Parathyroid adenoma (tissue), 2 donors: ENCODE data around the gene TPRG1L.

Source experiments
- H2AFZ ChIP-seq: fragments of 300-600 bp; sonication (generic); one replicate; pipeline ENCODE4 v1.7.0; 2017; ENCODE audit warnings: antibody characterized with exemption, mild to moderate bottlenecking
- H3K27ac ChIP-seq: fragments of 300-600 bp; sonication (generic); one replicate; pipeline ENCODE4 v1.7.0; 2017
- H3K27me3 ChIP-seq: fragments of 300-600 bp; sonication (generic); one replicate; pipeline ENCODE4 v1.7.0; 2017; ENCODE audit warnings: low read length; ENCODE audit not compliant: control insufficient read depth, insufficient read depth
- H3K36me3 ChIP-seq: fragments of 300-600 bp; sonication (generic); one replicate; pipeline ENCODE4 v1.7.0; 2017; ENCODE audit warnings: low read length; ENCODE audit not compliant: control insufficient read depth, insufficient read depth
- H3K4me1 ChIP-seq: fragments of 300-600 bp; sonication (generic); one replicate; pipeline ENCODE4 v1.7.0; 2017; ENCODE audit warnings: control low read depth
- H3K4me2 ChIP-seq: fragments of 300-600 bp; sonication (generic); one replicate; pipeline ENCODE4 v1.7.0; 2017; ENCODE audit warnings: low read length
- H3K4me3 ChIP-seq: fragments of 300-600 bp; sonication (generic); one replicate; pipeline ENCODE4 v1.7.0; 2017; ENCODE audit warnings: low read depth, low read length
- H3K79me2 ChIP-seq: fragments of 300-600 bp; sonication (generic); one replicate; pipeline ENCODE4 v1.7.0; 2017; ENCODE audit warnings: control low read depth
- H3K9ac ChIP-seq: fragments of 300-600 bp; sonication (generic); one replicate; pipeline ENCODE4 v1.7.0; 2017; ENCODE audit warnings: mild to moderate bottlenecking
- H3K9me3 ChIP-seq: fragments of 300-600 bp; sonication (generic); one replicate; pipeline ENCODE4 v1.7.0; 2017; ENCODE audit warnings: low read length; ENCODE audit not compliant: control insufficient read depth
- CTCF ChIP-seq: fragments of 300-600 bp; sonication (generic); IDR thresholded peaks from one replicate; pipeline ENCODE4 v1.7.0; 2017; ENCODE audit warnings: antibody characterized with exemption, mild to moderate bottlenecking
- donor health status: primary hyperparathyroidism.

TPRG1L gene

GRCh38 chr1:3608154-3608553 is 16.7 kb upstream of the TPRG1L start:
- no peaks in the 10 kb centered on the region for H3K79me2 ChIP-seq
- H3K4me3 ChIP-seq = no peak overlapping the region
- no peaks in the 10 kb centered on the region for H3K27me3 ChIP-seq
- H2AFZ ChIP-seq = no peak overlapping the region
- no peaks in the 10 kb centered on the region for H3K9me3 ChIP-seq
- no peak overlapping the region for H3K9ac ChIP-seq
- H3K4me2 ChIP-seq = no peak overlapping the region
- H3K27ac ChIP-seq = no peak overlapping the region
- no peaks in the 10 kb centered on the region for H3K4me1 ChIP-seq
- no peaks in the 10 kb centered on the region for H3K36me3 ChIP-seq
- no peak for TF ChIP-seq CTCF

GRCh38 chr1:3609016-3609768 is 15.6 kb upstream of the TPRG1L start:
- Histone ChIP-seq H3K27me3 (no peaks in the 10 kb centered on the region), H3K36me3 (no peaks in the 10 kb centered on the region), H3K4me3 (no peak overlapping the region), H3K79me2 (no peaks in the 10 kb centered on the region), H2AFZ (no peak overlapping the region), H3K27ac (no peak overlapping the region), H3K9me3 (no peaks in the 10 kb centered on the region), H3K4me2 (no peak overlapping the region), H3K9ac (no peak overlapping the region), H3K4me1 (no peaks in the 10 kb centered on the region)
- TF ChIP-seq CTCF = no peak

GRCh38 chr1:3609769-3610526 is 14.9 kb upstream of the TPRG1L start:
- Histone ChIP-seq H2AFZ (no peak overlapping the region), H3K36me3 (no peaks in the 10 kb centered on the region), H3K79me2 (no peaks in the 10 kb centered on the region), H3K27ac (no peak overlapping the region), H3K9me3 (no peaks in the 10 kb centered on the region), H3K4me1 (no peaks in the 10 kb centered on the region), H3K9ac (no peak overlapping the region), H3K4me3 (no peak overlapping the region), H3K27me3 (no peaks in the 10 kb centered on the region), H3K4me2 (no peak overlapping the region)
- no peak for TF ChIP-seq CTCF

GRCh38 chr1:3610527-3611169 is 14.2 kb upstream of the TPRG1L start:
- TF ChIP-seq CTCF = no peak
- Histone ChIP-seq H3K9ac (no peak overlapping the region), H3K79me2 (no peaks in the 10 kb centered on the region), H3K27me3 (no peaks in the 10 kb centered on the region), H3K27ac (no peak overlapping the region), H3K4me3 (no peak overlapping the region), H2AFZ (no peak overlapping the region), H3K9me3 (no peaks in the 10 kb centered on the region), H3K4me2 (peak overlapping the region; percentile 51), H3K4me1 (no peaks in the 10 kb centered on the region), H3K36me3 (no peaks in the 10 kb centered on the region)
